Tibial artery (tissue), 4 donors: ENCODE measurements around the gene PKNOX2.
"Not testable (repeated sequence)": the region's sequence is repeated elsewhere in the genome, so short reads cannot be mapped to it uniquely, and the experiment has no call there.

Experiments used
- DNase-seq, 2 donors: peaks; one replicate each; pipeline ENCODE4 v3.0.0-alpha.2; 2019
- H3K27ac ChIP-seq, 2 donors: fragments of 200-600 bp; sonication (generic) in 1 of 2; 1 replicate in 1 of 2; 2 replicates in 1 of 2; pipeline ENCODE4 v1.5.1; 2018 to 2019; ENCODE audit warnings: mild to moderate bottlenecking in 1 of 2
- H3K27me3 ChIP-seq, 2 donors: fragments of 200-600 bp; sonication (generic) in 1 of 2; one replicate each; pipeline versions ENCODE4 v1.5.1 to v1.6.0; 2016 to 2019
- H3K36me3 ChIP-seq, 3 donors: fragments of 200-600 bp; sonication (generic) in 2 of 3; one replicate each; pipeline ENCODE4 v1.5.1; 2016 to 2019; ENCODE audit warnings: mild to moderate bottlenecking in 2 of 3
- H3K4me1 ChIP-seq, 4 donors: fragments of 200-600 bp; sonication (generic) in 2 of 4; 1 replicate in 3 of 4; 2 replicates in 1 of 4; pipeline ENCODE4 v1.5.1; 2016 to 2019
- H3K4me3 ChIP-seq, 2 donors: fragments of 200-600 bp; sonication (generic) in 1 of 2; 1 replicate in 1 of 2; 2 replicates in 1 of 2; pipeline ENCODE4 v1.5.1; 2018 to 2019; ENCODE audit warnings: mild to moderate bottlenecking in 2 of 2
- H3K9me3 ChIP-seq, 3 donors: fragments of 200-600 bp; sonication (generic) in 1 of 3; one replicate each; pipeline ENCODE4 v1.5.1; 2016 to 2019
- intact Hi-C: fragments of 100-400 bp; cut with DNase I; formaldehyde crosslinking; loops from one replicate; pipeline ENCODE4 v1.15.0; 2023; ENCODE audit warnings: low total_unique reads
- TF ChIP-seq, protein P1 (sequence below), 2 experiments: fragments of 200-600 bp in 1 of 2; fragments of 450-650 bp in 1 of 2; IDR thresholded peaks; one replicate each; pipeline ENCODE4 v1.5.1; 2017 to 2019; ENCODE audit warnings: antibody characterized with exemption in 2 of 2, mild to moderate bottlenecking in 1 of 2, moderate library complexity in 1 of 2

The PKNOX2 gene

GRCh38 chr11:125221461-125221860 is 56.9 kb downstream of the PKNOX2 start:
- Histone ChIP-seq H3K9me3 (no peaks in the 10 kb centered on the region), H3K27ac (no peak overlapping the region), H3K4me3 (no peak overlapping the region), H3K36me3 (no peaks in the 10 kb centered on the region), H3K4me1 (no peaks in the 10 kb centered on the region), H3K27me3 (no peaks in the 10 kb centered on the region)
- no peak for DNase-seq
- intact Hi-C loops: no loop called here
- TF ChIP-seq, protein P1, sequence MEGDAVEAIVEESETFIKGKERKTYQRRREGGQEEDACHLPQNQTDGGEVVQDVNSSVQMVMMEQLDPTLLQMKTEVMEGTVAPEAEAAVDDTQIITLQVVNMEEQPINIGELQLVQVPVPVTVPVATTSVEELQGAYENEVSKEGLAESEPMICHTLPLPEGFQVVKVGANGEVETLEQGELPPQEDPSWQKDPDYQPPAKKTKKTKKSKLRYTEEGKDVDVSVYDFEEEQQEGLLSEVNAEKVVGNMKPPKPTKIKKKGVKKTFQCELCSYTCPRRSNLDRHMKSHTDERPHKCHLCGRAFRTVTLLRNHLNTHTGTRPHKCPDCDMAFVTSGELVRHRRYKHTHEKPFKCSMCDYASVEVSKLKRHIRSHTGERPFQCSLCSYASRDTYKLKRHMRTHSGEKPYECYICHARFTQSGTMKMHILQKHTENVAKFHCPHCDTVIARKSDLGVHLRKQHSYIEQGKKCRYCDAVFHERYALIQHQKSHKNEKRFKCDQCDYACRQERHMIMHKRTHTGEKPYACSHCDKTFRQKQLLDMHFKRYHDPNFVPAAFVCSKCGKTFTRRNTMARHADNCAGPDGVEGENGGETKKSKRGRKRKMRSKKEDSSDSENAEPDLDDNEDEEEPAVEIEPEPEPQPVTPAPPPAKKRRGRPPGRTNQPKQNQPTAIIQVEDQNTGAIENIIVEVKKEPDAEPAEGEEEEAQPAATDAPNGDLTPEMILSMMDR (IDR thresholded peaks at IDR 0.05): no peak

- Histone ChIP-seq H3K9me3 (no peaks in the 10 kb centered on the region), H3K4me3 (no peak overlapping the region), H3K27me3 (no peaks in the 10 kb centered on the region), H3K36me3 (no peaks in the 10 kb centered on the region), H3K27ac (no peak overlapping the region), H3K4me1 (no peaks in the 10 kb centered on the region)
- DNase-seq: no peak
- intact Hi-C loops: no loop called here
- TF ChIP-seq, protein P1 (IDR thresholded peaks at IDR 0.05): no peak
Measured at GRCh38 chr11:125222494-125222893, 57.9 kb downstream of the PKNOX2 start.

DNA sequence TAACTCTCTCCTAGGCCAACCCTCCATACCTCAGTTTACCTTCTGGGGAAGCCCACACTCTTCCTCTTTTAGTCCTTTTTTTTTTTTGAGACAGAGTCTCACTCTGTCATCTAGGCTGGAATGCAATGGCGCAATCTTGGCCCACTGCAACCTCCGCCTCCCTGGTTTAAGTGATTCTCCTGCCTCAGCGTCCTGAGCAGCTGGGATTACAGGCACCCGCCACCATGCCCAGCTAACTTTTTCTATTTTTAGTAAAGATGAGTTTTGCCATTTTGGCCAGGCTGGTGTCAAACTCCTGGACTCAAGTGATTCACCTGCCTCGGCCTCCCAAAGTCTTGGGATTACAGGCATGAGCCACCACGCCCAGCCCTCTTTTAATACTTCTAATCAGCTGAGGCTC is 58.6 kb downstream of the PKNOX2 start:
- H3K4me3 ChIP-seq, DNase-seq, H3K4me1 ChIP-seq, H3K36me3 ChIP-seq, H3K27me3 ChIP-seq, H3K27ac ChIP-seq, H3K9me3 ChIP-seq, intact Hi-C loops: not testable (repeated sequence)

- H3K4me1 ChIP-seq: no peaks in the 10 kb centered on the region
- TF ChIP-seq, protein P1 (IDR thresholded peaks at IDR 0.05): no peak
- H3K4me3 ChIP-seq: no peak overlapping the region
- no peak overlapping the region for H3K27ac ChIP-seq
- H3K27me3 ChIP-seq: no peaks in the 10 kb centered on the region
- intact Hi-C loops: no loop called here
- no peaks in the 10 kb centered on the region for H3K9me3 ChIP-seq
- no peak for DNase-seq
- no peaks in the 10 kb centered on the region for H3K36me3 ChIP-seq
Measured at GRCh38 chr11:125223901-125224361, 59.4 kb downstream of the PKNOX2 start.

DNA sequence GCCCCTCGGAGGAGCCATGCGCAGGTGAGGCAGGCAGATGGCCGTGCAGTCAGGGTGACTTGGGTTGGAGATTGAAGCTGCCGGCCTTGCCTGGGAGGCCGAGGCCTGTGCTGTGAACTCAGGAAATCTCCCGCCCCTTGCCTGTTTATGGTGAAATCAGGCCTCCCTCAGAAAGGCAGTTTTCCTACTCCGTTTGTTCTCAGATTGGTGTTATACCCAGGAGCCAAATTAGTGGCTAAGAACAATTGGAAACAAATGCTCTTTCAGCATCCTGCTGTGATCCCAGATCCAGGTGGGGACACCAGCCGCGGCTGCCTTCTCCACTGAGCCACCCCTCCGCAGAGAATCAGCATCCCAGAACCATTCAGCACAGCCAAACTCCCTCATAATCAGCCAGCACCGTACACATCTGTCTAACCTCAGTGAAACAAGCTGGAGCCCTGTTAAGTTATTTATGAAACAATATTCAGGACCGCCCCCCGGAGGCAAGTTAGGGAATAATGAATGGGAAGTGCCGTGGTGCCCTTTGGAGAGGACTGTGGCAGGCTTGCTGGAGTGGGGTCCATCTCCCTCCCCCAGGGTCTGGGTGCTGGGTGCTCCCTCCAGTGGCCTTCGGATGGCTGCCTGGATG is 60.0 kb downstream of the PKNOX2 start:
- no peaks in the 10 kb centered on the region for H3K27me3 ChIP-seq
- H3K4me3 ChIP-seq: no peak overlapping the region
- DNase-seq: peak in 1 of 2 donors; percentile 43
- H3K27ac ChIP-seq: no peak overlapping the region
- H3K9me3 ChIP-seq: no peaks in the 10 kb centered on the region
- no peaks in the 10 kb centered on the region for H3K36me3 ChIP-seq
- TF ChIP-seq, protein P1 (IDR thresholded peaks at IDR 0.05): peak; percentile 30 to 31
- no peaks in the 10 kb centered on the region for H3K4me1 ChIP-seq
- intact Hi-C loops: loop anchor here (5.0 kb wide), 1 partner anchor 62 kb away; the partner anchor contains the start of gene PKNOX2

GRCh38 chr11:125225401-125225800 is 60.9 kb downstream of the PKNOX2 start:
- intact Hi-C loops: loop anchor here (5.0 kb wide), 1 partner anchor 63 kb away; the partner anchor contains the start of gene PKNOX2
- H3K27ac ChIP-seq: no peak overlapping the region
- no peaks in the 10 kb centered on the region for H3K36me3 ChIP-seq
- no peak for DNase-seq
- TF ChIP-seq, protein P1 (IDR thresholded peaks at IDR 0.05): no peak
- H3K9me3 ChIP-seq: no peaks in the 10 kb centered on the region
- no peak overlapping the region for H3K4me3 ChIP-seq
- no peaks in the 10 kb centered on the region for H3K4me1 ChIP-seq
- no peaks in the 10 kb centered on the region for H3K27me3 ChIP-seq
